HL-60 (cell line): ENCODE measurements around the gene TMEM201.

Source experiments
- CTCF ChIP-seq: IDR thresholded peaks from one replicate; pipeline ENCODE4 v1.5.1; 2011; ENCODE audit warnings: low read length, control low read depth, inconsistent platforms; ENCODE audit not compliant: insufficient read depth
- GABPA ChIP-seq: IDR thresholded peaks from 2 replicates; pipeline ENCODE4 v1.6.1; 2012; ENCODE audit warnings: low read depth
- POLR2AphosphoS5 ChIP-seq: IDR thresholded peaks from 2 replicates; pipeline ENCODE4 v1.6.1; 2012; ENCODE audit warnings: low read depth
- REST ChIP-seq: IDR thresholded peaks from 2 replicates; pipeline ENCODE4 v1.6.1; 2012; ENCODE audit warnings: low read depth; ENCODE audit not compliant: insufficient replicate concordance
- SPI1 ChIP-seq: IDR thresholded peaks from 2 replicates; pipeline ENCODE4 v1.6.1; 2012; ENCODE audit warnings: low read depth, mild to moderate bottlenecking, borderline replicate concordance

GRCh38 chr1:9651220-9651564 lies 62.5 kb downstream of the TMEM201 start:
- TF ChIP-seq CTCF (no peak), POLR2AphosphoS5 (no peak), GABPA (no peak), REST (no peak), SPI1 (no peak)
